HEK293 (cell line): ENCODE results near the gene NTRK3.

ENCODE experiments used
- CTCF ChIP-seq: fragments of 450-650 bp; formaldehyde crosslinking; IDR thresholded peaks from 2 replicates; pipeline ENCODE4 v1.5.1; 2016; ENCODE audit warnings: missing biosample characterization, missing genetic modification characterization
- YY1 ChIP-seq: fragments of 450-650 bp; formaldehyde crosslinking; IDR thresholded peaks from 2 replicates; pipeline ENCODE4 v1.5.1; 2018; ENCODE audit warnings: missing biosample characterization, missing genetic modification characterization
- ZBTB1 ChIP-seq: fragments of 450-650 bp; formaldehyde crosslinking; IDR thresholded peaks from 2 replicates; pipeline ENCODE4 v1.5.1; 2016; ENCODE audit warnings: missing biosample characterization, missing genetic modification characterization
- ZBTB17 ChIP-seq: fragments of 450-650 bp; formaldehyde crosslinking; IDR thresholded peaks from 2 replicates; pipeline ENCODE4 v1.5.1; 2016; ENCODE audit warnings: missing biosample characterization, missing genetic modification characterization
- ZFP37 ChIP-seq: fragments of 450-650 bp; formaldehyde crosslinking; IDR thresholded peaks from 2 replicates; pipeline ENCODE4 v1.5.1; 2016; ENCODE audit warnings: missing biosample characterization, missing genetic modification characterization
- ZNF169 ChIP-seq: fragments of 450-650 bp; formaldehyde crosslinking; IDR thresholded peaks from 2 replicates; pipeline ENCODE4 v1.5.1; 2016; ENCODE audit warnings: missing biosample characterization, missing genetic modification characterization
- ZNF398 ChIP-seq: fragments of 450-650 bp; formaldehyde crosslinking; IDR thresholded peaks from 2 replicates; pipeline ENCODE4 v1.5.1; 2017; ENCODE audit warnings: missing biosample characterization, missing genetic modification characterization
- ZNF596 ChIP-seq: fragments of 450-650 bp; IDR thresholded peaks from 2 replicates; pipeline ENCODE4 v1.5.0; 2018; ENCODE audit warnings: missing biosample characterization, mild to moderate bottlenecking, missing genetic modification characterization, moderate library complexity
- ZNF670 ChIP-seq: fragments of 450-650 bp; formaldehyde crosslinking; IDR thresholded peaks from 2 replicates; pipeline ENCODE4 v1.5.1; 2016; ENCODE audit warnings: missing biosample characterization, missing genetic modification characterization, low read depth
- ZNF792 ChIP-seq: fragments of 450-650 bp; formaldehyde crosslinking; IDR thresholded peaks from 2 replicates; pipeline ENCODE4 v1.5.1; 2016; ENCODE audit warnings: missing biosample characterization, missing genetic modification characterization
- ZXDB ChIP-seq: fragments of 450-650 bp; formaldehyde crosslinking; IDR thresholded peaks from 2 replicates; pipeline ENCODE4 v1.5.1; 2016; ENCODE audit warnings: missing biosample characterization, missing genetic modification characterization
- TF ChIP-seq, protein P1 (sequence below): fragments of 450-650 bp; formaldehyde crosslinking; IDR thresholded peaks from 2 replicates; pipeline ENCODE4 v1.5.1; 2016; ENCODE audit warnings: missing biosample characterization, missing genetic modification characterization

DNA sequence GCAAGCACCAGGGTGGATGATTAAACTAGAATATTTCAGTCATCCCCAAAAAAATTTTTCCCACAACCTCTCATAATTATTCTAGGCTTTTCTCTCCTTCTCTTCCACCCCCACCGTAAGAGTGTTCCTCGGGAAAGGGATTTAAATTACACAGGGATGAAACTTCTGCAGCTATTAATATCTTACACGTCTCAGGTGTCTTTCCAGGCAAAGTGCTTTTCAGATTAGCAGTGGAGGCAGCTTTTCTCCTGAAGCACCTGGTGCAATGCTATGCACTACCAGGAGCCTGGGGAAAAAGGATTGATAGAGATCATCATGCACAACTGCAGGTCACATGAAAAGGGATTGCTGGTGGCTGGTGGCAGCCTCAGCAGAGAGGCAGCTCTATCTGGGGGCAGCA, 250.4 kb downstream of the NTRK3 start:
- TF ChIP-seq ZXDB (tag by site-specific recombination) (no peak), CTCF (tag by site-specific recombination) (no peak), ZNF169 (no peak), ZNF596 (tag by site-specific recombination) (no peak), ZNF398 (tag by site-specific recombination) (no peak), ZNF670 (tag by site-specific recombination) (no peak), YY1 (tag by site-specific recombination) (no peak), ZFP37 (tag by site-specific recombination) (no peak), ZBTB17 (tag by site-specific recombination) (no peak), ZBTB1 (no peak), ZNF792 (tag by site-specific recombination) (no peak)
- TF ChIP-seq, protein P1, sequence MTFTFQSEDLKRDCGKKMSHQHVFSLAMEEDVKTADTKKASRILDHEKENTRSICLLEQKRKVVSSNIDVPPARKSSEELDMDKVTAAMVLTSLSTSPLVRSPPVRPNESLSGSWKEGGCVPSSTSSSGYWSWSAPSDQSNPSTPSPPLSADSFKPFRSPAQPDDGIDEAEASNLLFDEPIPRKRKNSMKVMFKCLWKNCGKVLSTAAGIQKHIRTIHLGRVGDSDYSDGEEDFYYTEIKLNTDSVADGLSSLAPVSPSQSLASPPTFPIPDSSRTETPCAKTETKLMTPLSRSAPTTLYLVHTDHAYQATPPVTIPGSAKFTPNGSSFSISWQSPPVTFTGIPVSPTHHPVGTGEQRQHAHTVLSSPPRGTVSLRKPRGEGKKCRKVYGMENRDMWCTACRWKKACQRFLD: no peak
